GM21447 (cell line): ENCODE results near the gene ABHD17A.
A peak's percentile ranks its signal among the peaks of the same experiment; 100 is the strongest.
"Not testable (repeated sequence)": the region's sequence is repeated elsewhere in the genome, so short reads cannot be mapped to it uniquely, and the experiment has no call there.

ENCODE experiments used
- ATAC-seq: cut with Tn5 transposase; IDR thresholded peaks from one replicate; pipeline ENCODE4 v1.9.1; 2021; ENCODE audit not compliant: unreplicated experiment

The ABHD17A gene

DNA sequence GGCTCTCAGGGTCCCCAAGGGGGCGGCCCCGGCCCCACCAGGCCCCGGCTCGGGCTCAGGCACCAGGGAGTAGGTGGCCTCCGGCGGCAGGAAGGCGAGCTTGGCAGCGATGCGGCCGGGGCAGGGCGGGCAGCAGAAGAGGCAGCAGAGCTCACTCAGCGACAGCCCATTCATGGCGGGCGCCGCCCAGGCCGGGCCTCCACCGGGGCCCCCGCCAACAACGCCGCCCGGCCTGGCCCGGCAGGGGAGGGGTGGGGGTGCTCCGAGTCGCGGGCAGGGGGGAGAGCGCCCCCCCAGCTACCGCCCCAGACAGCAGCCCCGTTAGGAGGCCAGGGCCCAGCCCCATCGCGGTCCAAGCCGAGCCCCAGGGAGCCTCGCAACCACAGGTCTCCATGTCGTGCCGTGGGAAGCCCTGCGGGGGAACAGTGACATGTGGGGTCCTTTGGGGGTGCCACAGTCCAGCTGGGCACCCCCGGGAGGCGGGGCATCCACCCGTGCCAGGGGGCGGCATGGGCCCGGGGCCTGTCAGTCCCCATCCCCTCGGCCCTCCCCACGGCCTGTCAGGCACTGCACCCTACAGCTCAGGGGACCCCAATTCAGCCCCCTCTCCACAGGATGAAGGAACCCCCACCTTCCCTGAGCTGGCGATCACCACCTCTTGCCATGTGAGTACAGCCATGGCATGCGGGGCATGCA lies 3.8 kb downstream of the ABHD17A start:
- ATAC-seq: not testable (repeated sequence)

DNA sequence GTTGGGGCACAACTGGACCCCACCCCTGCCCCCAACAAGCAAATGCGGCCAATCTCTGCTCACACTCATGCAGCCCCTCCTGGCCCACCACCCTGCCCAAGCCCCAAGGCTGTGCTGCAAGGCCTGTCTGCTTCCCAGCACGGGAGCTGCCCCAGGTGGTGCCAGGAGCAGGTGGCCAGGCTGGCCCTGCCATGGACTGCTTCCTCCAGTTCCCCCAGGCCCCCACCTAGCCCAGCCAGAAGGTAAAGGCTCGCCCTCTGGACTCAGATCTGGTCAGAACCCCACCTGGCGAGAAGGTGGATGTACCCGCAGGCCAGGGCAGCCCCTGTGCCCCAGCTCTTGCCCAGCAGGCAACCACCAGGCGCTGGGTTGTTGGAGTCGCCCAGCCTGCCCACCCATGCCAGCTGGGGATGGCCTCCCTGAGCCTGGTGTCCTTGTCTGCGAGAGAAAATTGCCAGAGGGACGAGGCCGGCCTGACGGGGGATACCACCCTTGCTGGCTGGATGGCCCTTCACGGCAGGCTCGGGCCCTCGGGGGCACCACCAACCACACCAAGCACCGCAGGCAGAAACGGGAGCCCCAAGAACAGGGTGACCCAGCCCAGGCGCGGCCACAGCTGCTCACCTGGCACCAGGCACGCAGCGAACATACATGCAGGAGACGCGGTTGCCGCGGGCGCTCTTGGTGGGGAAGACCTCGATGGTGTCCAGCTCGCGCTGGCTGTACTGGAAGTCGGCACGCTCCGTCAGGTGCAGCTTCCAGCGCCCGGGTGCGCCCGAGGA lies 4.5 kb downstream of the ABHD17A start:
- ATAC-seq: no peak

DNA sequence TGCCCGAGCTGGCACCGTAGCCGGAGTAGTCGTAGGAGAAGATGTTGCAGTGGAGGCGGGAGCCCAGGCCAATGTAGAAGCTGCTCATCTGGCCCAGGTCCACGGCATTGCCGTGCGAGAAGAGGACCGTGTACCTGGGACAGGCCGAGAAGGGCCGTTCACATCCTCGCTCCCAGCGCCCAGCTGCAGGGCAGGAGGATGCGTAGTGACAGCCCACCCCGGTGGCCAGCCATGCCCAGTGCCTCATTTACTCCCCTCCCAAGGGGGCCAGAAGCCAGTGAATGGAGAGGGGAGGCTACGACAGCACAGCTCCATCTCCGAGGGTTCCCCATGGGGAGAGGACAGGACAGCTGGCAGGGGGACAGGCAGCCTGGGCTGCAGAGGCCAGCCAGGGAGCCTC lies 5.3 kb downstream of the ABHD17A start:
- not testable (repeated sequence) for ATAC-seq

DNA sequence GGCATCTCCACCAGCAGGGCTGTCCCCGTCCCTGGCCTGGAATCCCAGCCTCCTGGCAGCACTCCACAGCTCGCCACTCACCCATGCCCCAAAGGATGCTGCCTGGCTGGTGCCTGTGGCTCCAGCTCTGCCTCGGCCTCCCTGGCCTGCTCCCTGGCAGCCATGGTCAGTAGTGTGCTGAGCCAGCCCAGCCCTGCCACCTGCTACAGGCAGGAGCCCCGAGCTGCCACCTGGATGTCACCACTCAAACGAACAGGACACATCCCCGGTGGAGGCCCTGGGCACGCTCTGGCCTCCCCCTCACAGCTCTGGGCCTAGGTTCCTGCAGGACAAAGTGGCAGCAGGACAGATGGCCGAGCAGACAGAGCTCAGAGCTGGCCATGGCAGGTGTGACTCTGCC lies 6.7 kb downstream of the ABHD17A start:
- not testable (repeated sequence) for ATAC-seq

DNA sequence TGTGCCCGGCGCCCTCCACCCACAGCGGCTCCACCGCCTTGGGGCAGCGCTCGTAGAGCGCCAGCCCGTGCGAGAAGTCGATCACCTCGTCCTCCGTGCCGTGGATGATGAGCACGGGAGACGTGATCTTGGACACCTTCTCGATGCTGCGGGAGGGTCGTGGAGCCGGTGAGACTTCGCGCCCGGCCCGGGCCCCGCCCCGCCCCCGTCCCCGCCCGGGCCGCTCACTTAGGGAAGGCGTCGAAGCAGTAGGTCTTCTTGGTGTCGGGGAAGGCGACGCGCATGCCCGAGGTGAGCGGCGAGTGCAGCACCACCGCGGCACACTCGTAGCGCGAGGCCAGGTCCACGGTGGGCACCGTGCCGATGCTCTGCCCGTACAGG lies 8.0 kb downstream of the ABHD17A start:
- not testable (repeated sequence) for ATAC-seq

DNA sequence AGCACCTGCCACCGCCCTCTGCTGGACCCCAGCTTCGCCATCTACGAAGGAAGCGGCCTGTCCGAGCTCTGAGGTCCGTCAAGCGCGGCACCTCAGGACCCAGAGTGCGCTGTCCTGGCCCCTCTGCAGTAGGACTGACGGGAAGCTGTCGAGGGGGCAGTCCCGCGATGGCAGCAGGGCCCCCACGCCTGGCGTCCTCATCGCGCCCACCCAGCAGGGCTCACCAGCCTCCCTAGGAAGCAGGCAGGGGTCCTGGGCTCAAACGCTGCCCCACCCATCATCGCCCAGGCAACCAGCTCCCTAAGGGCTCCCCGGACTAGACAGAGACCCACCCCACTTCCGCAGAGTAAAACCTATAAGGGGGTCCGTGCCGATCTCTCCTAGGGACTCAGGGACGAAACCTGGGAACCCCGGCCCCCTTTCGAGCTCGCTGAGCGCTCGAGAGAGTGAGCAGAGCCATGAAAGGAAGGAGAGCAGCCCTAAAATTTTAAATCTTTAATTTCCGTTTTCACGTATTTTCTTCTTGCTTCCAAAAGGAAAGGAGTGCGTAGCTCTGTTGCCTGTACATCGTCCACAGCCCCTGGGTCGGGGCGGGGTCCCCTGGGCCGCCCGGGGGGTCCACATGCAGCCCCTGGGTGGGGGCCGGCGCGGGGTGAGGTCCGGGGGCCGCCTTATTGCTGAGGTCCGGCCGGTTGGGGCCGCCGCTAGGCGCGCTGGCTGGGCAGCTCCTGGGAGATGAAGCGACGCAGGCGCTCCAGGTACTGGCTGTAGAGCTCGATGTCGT lies 8.6 kb downstream of the ABHD17A start:
- ATAC-seq: peak; percentile 20

DNA sequence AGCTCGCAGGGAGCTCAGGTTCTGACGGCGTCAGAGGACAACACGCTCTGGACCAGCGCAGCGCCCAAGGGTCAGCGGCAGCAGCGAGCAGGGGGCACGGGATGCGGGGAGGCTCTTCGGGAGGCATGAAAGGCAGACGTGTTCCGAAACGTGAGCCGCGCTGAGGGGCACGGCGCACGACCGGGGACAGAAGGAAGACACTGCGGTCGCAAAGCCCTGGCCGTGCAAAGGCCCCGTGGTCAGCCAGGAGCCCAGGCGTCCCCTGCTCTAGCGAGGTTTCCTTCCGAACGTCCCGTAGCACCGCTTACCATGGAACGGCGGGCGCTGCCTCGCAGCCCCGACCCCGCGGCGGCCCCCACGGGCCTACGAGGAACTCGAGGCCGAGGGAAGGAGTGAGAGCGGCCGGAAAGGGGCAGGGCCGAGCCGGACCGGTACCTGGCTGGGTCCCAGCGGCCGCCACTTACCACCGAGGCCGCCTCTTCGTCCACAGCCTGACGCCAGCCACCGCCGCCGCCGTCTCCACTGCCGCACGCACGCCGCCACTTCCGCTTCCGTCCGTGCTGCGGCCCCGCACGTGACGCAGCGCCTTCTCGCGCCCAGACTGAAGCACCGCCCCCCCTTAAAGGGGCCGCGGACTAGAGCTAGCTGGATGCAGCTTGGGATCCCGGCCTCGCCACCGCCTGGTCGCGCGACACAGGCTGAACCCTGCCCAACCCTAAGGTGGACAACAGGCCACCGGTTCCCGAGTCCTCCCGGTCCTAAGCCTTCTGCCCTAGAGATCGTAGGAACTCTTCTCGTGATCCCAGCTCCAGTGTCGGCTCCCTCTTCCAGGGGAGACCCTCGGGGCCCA lies 9.4 kb downstream of the ABHD17A start:
- ATAC-seq: peak; percentile 82

DNA sequence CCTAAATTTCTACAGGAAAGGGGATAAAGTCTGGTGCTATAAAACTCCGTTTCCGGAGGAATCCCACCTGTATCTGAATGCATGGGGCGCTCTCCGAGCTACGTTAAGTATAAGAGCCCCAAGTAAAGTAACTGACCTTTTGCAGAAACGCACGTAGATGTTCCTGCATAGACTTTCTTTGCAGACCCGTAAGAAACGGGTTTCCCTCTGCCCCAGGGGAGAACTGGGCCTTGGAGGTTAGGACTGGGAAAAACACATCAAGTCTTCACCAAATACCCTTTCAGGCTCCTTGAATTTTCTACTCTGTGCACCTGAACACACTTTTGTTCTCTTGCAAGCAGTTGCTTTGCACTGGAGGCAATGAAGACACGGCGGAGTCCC lies 10.0 kb downstream of the ABHD17A start:
- not testable (repeated sequence) for ATAC-seq

DNA sequence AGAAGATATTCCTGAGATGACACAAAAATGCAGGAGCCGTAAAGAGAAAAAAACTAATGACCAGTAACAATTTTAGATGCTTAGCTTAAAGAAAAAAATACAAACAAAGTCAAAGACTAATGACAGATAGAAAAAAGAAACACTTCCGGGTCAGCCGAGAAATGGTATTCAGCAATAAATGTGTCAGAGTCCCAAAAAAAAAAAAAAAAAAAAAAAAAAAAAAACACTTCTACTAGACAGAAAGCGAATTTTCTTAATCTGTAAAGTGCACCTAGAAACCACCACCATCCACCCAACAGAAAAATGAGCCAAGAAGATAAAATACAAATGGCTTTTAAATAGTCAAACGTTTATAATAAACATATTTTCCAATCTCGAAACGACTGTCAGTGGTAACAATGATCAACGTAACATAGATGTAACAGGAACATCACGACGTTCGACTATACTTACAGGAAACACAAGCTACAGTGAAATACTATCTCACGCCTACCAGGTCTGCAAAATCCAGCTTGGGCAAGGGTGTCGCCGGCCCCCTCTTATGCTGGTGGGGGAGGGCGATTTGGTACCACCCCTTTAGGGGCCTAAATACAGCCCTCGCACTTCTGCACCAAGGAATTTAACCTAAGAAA lies 10.6 kb downstream of the ABHD17A start:
- no peak for ATAC-seq

DNA sequence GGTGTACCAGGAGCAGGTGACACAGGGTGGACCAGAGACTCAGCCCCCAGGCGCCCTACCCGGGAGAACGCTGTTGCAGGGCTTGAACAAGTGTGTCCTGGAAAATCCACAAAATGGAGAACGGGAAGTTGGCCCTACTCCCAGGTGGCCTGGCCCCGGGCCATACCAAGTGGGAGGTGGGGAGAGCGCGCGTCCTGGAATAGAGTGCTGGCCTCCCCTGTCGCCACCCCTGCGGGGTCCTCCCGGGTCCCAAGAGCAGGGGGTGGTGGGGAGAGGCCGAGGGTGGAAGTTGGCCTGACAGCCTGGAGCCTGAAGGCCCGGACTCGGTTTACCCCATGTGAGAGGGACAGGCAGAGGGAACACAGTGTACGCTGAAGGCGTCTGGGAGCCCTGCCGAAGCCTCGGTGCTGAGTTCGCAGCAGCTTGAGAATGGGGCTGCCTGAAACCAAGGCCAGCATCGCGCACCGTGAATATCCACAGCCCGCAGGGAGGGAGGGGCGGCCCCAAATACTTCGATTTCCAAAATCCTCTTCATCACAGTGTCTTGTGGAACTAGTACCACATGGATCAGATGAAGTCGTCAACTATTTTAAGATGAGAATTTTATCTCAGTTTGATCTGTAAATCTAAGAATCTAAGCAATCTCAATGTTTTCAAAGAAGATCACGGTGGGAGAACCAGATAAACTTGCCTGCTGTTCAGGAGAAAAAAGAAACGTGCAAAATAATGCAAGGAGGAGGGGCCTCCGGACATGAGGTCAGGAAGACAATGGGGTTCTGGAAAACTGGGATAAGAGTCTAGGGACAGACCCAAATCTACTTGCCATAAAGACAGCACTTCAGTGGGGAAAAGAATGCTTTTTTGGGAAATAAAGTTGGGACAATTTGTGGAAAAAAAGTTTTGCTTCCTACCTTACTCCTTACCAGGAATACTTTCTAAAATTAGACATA lies 11.5 kb downstream of the ABHD17A start:
- ATAC-seq: no peak

DNA sequence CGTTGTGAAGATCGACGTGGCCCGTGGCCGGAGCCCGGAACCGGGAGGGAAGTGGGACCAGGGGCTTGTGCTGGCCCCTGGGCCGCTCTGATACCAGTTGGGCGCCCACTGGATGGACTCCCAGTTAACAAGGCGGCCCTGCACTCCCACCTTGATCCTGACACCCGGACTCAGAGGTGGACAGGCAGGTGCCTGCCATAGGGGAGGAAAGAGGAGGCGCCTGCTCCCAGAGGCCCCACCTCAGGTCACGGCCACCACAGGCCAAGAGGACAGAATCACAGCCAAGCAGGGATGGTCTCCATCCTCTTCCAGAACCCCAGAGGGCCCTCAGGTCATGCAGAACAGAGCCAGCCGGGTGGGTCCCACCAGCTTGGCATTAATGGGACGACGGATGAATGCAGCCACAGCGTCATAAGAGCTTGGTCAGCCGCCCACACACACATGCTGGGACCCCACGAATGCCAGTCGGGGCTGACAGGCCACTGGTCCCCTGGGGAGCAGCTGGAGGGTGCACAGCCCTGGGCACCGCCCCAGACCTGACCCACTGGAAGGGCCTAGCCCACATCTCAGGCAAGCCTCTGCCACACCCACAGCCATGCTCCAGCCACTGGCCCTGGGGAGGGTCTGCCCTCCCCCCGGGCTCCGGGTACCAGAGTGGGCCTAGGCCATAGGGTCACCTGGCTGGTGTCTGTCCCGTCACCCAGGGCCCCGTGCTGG lies 12.3 kb downstream of the ABHD17A start:
- ATAC-seq: no peak

DNA sequence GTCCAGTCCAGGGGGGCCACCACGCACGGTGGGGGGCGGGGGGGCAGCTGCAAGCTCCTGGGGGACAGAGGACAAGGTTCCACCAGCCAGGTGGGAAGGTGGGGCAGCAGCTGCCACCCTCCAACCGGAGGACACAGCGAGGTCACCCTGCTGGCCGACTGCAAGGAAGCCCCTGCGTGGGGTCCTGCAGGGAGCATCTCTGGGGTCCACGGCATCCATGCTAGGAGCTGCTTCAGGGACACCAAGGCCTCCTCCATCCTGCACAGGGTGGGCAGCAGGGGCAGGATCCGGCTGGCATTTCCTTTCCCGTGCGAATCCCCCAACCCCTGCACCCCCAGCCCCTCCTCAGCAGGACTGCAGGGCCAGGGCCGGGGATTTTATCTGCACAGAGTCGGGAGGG lies 13.7 kb downstream of the ABHD17A start:
- no peak for ATAC-seq

DNA sequence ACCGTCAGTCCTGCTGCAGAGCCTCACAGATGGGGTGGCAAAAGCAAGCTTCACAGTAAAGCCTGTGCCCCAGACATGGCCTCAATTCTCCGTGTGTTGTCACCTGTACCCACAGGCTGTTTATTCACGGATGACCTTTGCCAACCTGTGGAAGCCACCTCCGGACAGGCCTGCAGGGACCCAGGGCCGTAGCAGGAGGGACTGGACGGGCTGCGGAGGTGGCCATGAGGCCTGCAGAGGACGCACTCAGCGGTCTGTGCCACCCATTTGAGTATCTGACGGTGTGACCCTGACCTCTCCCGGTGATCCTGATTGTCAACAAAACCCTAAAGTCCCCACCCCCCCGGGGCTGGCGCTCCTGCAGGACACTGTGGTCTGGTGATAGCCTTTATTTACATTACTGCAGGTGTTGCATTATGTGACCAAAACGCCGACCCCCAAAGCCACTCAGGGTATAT lies 14.1 kb downstream of the ABHD17A start:
- ATAC-seq: no peak

DNA sequence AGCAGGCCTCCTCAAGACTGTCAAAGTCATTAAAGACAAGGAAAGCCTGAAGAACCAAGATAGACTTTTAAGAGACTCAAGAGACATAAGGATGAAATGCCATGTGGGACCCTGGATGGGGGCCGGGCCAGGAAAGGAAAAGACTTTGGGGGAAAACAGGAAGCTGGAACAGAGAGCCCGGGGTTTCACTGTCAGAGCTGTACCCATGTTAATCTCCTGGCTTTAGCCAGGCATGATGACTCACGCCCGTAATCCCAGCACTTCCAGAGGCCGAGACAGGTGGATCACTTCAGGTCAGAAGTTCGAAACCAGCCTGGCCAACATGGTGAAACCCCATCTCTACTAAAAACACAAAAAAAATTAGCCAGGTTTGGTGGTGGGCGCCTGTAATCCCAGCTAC lies 16.3 kb downstream of the ABHD17A start:
- no peak for ATAC-seq

DNA sequence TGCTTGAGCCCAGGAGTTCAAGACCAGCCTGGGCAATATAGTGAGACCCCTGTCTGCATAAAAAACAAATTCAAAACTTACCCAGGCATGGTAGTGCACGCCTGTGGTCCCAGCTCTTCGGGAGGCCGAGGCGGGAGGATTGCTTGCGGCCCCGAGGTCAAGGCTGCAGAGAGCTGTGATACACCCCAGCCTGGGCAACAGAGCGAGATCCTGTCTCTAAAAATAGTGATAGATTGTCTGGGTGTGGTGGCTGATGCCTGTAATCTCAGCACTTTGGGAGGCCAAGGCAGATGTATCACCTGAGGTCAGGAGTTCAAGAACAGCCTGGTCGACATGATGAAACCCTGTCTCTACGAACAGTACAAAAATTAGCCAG lies 18.0 kb downstream of the ABHD17A start:
- no peak for ATAC-seq

DNA sequence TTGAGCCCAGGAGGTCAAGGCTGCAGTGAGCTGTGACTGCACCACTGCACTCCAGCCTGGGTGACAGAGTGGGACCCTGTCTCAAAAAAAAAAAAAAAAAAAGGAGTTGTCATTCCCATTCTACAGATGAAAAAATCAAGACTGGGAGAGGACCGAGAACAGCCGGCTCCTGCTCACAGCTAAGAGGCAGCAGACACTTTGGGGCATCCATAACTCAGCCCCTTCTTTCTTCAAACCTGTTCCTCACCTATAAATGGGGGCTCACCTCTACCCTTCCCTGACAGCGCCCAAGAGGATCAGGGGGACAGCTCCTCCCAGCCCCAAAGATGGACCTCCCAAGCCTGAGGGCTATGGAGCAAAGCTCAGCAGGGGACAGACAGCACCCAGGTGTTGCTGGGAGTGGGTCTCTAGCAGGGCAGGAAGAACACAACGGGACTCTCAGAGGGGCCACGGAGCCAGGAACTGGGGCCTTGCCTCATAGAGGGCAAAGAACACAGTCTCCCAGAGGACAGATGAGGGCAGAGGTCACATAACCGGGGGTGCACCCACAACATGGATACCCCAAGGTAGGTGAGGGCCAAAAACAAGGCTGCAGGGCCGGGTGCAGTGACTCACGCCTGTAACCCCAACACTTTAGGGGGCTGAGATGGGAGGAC lies 18.5 kb downstream of the ABHD17A start:
- ATAC-seq: no peak

DNA sequence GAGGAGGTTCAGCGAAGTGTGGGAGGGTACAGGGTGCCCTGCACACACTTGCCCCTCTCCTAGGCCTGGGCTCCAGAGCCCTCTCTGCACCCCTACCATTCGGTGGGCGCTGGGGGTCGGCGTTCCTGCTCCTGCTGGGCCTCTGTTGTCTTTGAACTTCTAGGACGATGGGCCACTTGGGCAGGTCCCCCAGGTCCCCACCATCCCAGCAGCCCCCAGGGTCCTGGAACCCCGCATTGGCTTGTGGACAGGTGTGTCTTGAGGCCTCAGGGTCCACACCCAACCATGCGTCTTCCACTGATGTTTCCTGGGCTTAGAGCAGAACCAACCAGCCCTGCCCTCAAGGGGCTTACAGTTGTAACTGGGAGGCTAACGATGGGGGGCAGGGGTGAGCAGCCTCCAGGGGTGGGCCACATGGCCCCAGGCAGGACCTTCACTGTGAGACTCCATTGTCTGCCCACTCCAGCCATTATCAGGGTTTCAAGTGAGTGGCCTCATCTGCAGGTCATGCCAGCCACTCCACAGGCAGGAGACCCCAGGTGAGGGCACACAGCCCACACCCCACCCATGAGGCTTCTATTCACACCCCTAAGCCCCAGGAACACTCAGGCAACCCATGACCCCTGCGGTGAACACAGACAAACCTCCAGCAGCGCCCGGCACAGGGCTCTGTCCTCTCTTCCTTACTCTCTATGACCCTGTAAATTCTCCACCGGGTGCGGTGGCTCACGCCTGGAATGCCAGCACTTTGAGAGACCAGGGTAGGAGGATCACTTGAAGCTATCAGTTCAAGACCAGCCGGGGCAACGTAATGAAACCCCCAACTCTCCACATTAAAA lies 19.9 kb downstream of the ABHD17A start:
- ATAC-seq: no peak
